Parathyroid adenoma (tissue), 2 donors: Measurements from ENCODE around the gene RGS3.

Source experiments
- H2AFZ ChIP-seq: fragments of 300-600 bp; sonication (generic); one replicate; pipeline ENCODE4 v1.7.0; 2017; ENCODE audit warnings: antibody characterized with exemption, mild to moderate bottlenecking
- H3K27ac ChIP-seq: fragments of 300-600 bp; sonication (generic); one replicate; pipeline ENCODE4 v1.7.0; 2017
- H3K27me3 ChIP-seq: fragments of 300-600 bp; sonication (generic); one replicate; pipeline ENCODE4 v1.7.0; 2017; ENCODE audit warnings: low read length; ENCODE audit not compliant: control insufficient read depth, insufficient read depth
- H3K36me3 ChIP-seq: fragments of 300-600 bp; sonication (generic); one replicate; pipeline ENCODE4 v1.7.0; 2017; ENCODE audit warnings: low read length; ENCODE audit not compliant: control insufficient read depth, insufficient read depth
- H3K4me1 ChIP-seq: fragments of 300-600 bp; sonication (generic); one replicate; pipeline ENCODE4 v1.7.0; 2017; ENCODE audit warnings: control low read depth
- H3K4me2 ChIP-seq: fragments of 300-600 bp; sonication (generic); one replicate; pipeline ENCODE4 v1.7.0; 2017; ENCODE audit warnings: low read length
- H3K4me3 ChIP-seq: fragments of 300-600 bp; sonication (generic); one replicate; pipeline ENCODE4 v1.7.0; 2017; ENCODE audit warnings: low read depth, low read length
- H3K79me2 ChIP-seq: fragments of 300-600 bp; sonication (generic); one replicate; pipeline ENCODE4 v1.7.0; 2017; ENCODE audit warnings: control low read depth
- H3K9ac ChIP-seq: fragments of 300-600 bp; sonication (generic); one replicate; pipeline ENCODE4 v1.7.0; 2017; ENCODE audit warnings: mild to moderate bottlenecking
- H3K9me3 ChIP-seq: fragments of 300-600 bp; sonication (generic); one replicate; pipeline ENCODE4 v1.7.0; 2017; ENCODE audit warnings: low read length; ENCODE audit not compliant: control insufficient read depth
- TF ChIP-seq, protein P1 (sequence below): fragments of 300-600 bp; sonication (generic); IDR thresholded peaks from one replicate; pipeline ENCODE4 v1.7.0; 2017; ENCODE audit warnings: antibody characterized with exemption, mild to moderate bottlenecking
- donor health status: primary hyperparathyroidism.

The RGS3 gene

GRCh38 chr9:113513111-113513510 is 49.6 kb downstream of the RGS3 start:
- TF ChIP-seq, protein P1, sequence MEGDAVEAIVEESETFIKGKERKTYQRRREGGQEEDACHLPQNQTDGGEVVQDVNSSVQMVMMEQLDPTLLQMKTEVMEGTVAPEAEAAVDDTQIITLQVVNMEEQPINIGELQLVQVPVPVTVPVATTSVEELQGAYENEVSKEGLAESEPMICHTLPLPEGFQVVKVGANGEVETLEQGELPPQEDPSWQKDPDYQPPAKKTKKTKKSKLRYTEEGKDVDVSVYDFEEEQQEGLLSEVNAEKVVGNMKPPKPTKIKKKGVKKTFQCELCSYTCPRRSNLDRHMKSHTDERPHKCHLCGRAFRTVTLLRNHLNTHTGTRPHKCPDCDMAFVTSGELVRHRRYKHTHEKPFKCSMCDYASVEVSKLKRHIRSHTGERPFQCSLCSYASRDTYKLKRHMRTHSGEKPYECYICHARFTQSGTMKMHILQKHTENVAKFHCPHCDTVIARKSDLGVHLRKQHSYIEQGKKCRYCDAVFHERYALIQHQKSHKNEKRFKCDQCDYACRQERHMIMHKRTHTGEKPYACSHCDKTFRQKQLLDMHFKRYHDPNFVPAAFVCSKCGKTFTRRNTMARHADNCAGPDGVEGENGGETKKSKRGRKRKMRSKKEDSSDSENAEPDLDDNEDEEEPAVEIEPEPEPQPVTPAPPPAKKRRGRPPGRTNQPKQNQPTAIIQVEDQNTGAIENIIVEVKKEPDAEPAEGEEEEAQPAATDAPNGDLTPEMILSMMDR: no peak
- Histone ChIP-seq H3K4me2 (no peak overlapping the region), H3K9me3 (no peaks in the 10 kb centered on the region), H3K36me3 (no peaks in the 10 kb centered on the region), H3K79me2 (no peaks in the 10 kb centered on the region), H3K4me3 (no peak overlapping the region), H3K27me3 (no peaks in the 10 kb centered on the region), H3K9ac (no peak overlapping the region), H2AFZ (no peak overlapping the region), H3K4me1 (no peaks in the 10 kb centered on the region), H3K27ac (no peak overlapping the region)

DNA sequence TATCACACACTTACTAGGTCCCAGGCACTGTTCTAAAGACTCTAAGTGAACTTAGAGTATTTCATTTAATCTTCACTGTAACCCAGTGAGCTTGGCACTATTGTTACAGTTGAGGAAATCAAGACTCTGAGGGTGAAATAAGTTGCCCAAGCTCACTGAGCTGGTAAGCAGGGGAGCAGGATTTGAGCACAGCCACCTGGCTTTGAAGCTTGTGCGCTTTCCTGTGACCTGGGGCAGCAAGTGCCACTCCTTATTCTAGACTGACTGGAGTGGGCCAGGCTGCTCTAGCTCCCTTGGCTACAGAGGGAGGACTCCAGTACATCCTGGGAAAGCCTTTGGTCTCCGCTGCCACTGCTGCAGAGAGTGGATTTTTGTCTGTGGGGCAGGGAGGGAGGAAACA is 50.0 kb downstream of the RGS3 start:
- Histone ChIP-seq H3K4me3 (no peak overlapping the region), H3K79me2 (no peaks in the 10 kb centered on the region), H3K9me3 (no peaks in the 10 kb centered on the region), H3K4me2 (no peak overlapping the region), H3K27me3 (no peaks in the 10 kb centered on the region), H3K4me1 (no peaks in the 10 kb centered on the region), H2AFZ (no peak overlapping the region), H3K27ac (no peak overlapping the region), H3K36me3 (no peaks in the 10 kb centered on the region), H3K9ac (no peak overlapping the region)
- TF ChIP-seq, protein P1: no peak

DNA sequence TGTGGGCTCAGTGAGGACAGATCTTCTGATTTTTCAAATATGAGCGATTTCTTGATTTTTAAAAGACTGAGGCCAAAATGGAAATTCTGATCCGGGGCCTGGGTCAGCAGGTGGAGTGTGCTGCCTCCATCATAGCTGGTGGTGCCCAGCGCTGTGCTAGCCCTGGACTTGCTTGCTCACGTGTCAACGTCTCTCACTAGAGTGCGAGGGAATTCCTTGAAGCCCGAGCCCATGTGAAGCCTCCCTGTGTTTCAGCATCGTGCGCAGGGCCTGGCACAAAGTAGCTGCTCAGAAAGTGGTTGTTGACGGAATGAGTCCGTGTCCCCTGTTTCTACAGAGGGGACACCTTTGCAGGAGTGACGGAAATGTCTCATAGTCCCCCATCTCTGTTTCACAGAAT is 50.5 kb downstream of the RGS3 start:
- H3K79me2 ChIP-seq: no peaks in the 10 kb centered on the region
- no peak overlapping the region for H3K9ac ChIP-seq
- TF ChIP-seq, protein P1: no peak
- H3K27me3 ChIP-seq: no peaks in the 10 kb centered on the region
- no peaks in the 10 kb centered on the region for H3K9me3 ChIP-seq
- no peaks in the 10 kb centered on the region for H3K36me3 ChIP-seq
- H3K4me1 ChIP-seq: no peaks in the 10 kb centered on the region
- H2AFZ ChIP-seq: no peak overlapping the region
- no peak overlapping the region for H3K4me2 ChIP-seq
- H3K4me3 ChIP-seq: no peak overlapping the region
- no peak overlapping the region for H3K27ac ChIP-seq

- Histone ChIP-seq H3K4me1 (no peaks in the 10 kb centered on the region), H3K79me2 (no peaks in the 10 kb centered on the region), H3K36me3 (no peaks in the 10 kb centered on the region), H3K4me3 (no peak overlapping the region), H3K27me3 (no peaks in the 10 kb centered on the region), H3K4me2 (no peak overlapping the region), H3K9ac (no peak overlapping the region), H3K9me3 (no peaks in the 10 kb centered on the region), H3K27ac (no peak overlapping the region), H2AFZ (no peak overlapping the region)
- TF ChIP-seq, protein P1: no peak
Measured at GRCh38 chr9:113514748-113515147, 51.2 kb downstream of the RGS3 start.

- H3K36me3 ChIP-seq: no peaks in the 10 kb centered on the region
- TF ChIP-seq, protein P1: no peak
Measured at GRCh38 chr9:113515862-113516261, 52.3 kb downstream of the RGS3 start.

More at GRCh38 chr9:113515862-113516261, 52.3 kb downstream of the RGS3 start:
- H3K9ac ChIP-seq: no peak overlapping the region
- H3K27me3 ChIP-seq: no peaks in the 10 kb centered on the region
- no peaks in the 10 kb centered on the region for H3K4me1 ChIP-seq
- no peaks in the 10 kb centered on the region for H3K9me3 ChIP-seq
- H3K4me2 ChIP-seq: no peak overlapping the region
- H3K4me3 ChIP-seq: no peak overlapping the region
- H2AFZ ChIP-seq: no peak overlapping the region
- H3K79me2 ChIP-seq: no peaks in the 10 kb centered on the region
- no peak overlapping the region for H3K27ac ChIP-seq
